Inferior parietal cortex (tissue), 1 donor: ENCODE data around the gene SOX6.
"Not testable (repeated sequence)": the region's sequence is repeated elsewhere in the genome, so short reads cannot be mapped to it uniquely, and the experiment has no call there.

Experiments
- DNase-seq: peaks from one replicate; pipeline ENCODE4 v3.0.0-alpha.2; 2016; ENCODE audit errors: extremely low spot score

SOX6 gene

GRCh38 chr11:16356057-16356760 lies at the start of gene SOX6:
Gene SOX6 (minus strand): TSS chr11:16356546. CDS start chr11:16341248, 15,298 bp downstream.
- DNase-seq, result no peak

DNA sequence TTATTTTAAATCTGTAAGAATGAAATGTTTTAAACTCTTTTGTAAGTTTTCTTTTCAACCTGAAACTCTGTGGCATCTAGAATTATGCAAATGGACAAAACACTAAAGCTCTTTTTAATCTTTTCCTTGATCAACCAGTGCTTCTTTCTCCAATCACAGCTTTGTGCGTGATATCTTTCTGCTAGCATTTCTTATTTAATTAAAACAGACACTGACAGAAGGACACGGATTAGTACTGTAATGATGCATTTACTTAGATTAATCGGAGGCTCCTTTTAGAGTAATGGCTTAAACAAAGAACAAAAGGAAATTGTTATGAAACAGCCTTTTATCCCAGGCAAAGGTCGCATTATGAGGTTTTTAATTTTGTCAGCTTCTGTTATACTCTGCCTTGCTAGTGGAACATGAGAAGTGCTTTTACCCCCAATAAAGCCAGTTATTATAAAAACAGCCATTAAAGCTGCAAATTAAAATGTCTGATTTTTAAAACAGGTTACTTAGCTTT lies 48.5 kb upstream of the SOX6 start:
- DNase-seq, result no peak

DNA sequence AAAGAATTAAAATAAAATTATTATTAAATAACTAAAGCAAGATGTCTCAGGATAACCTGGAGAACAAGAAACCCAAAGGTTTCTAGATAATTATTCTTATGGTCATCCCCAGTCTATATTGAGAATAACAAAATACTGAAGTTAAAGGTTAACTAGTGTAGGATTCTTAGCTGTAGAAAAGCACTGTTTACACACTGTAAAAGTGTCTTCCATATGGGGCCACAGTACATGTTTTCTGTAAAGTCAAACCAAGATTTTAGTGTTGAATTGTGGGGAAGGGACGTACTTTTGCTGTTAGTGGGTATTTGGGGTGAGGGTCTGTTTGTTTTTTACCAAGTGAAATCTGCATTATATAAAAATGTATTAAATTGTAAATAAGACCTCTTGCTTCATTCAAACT lies 47.5 kb upstream of the SOX6 start:
- no peak for DNase-seq

DNA sequence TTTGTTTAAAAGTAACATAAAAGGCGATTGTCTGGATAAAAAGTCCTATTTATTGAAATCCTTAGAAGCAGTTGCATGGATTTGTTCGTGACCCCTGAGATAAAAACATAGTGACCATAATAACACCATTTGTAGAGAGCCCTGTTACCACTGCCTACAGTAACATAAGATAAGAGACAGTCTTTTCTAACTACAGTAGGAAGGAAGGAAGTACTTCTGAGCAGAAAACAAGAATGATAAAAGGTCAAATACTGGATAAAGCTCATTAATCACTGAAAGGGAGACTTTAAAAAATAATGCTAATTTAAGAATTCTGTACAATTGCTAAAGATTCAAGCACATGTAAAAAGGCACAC lies 47.1 kb upstream of the SOX6 start:
- no peak for DNase-seq

- peak; percentile 74 for DNase-seq
These were observed 46.5 kb upstream of the SOX6 start for GRCh38 chr11:16402654-16403447.

DNA sequence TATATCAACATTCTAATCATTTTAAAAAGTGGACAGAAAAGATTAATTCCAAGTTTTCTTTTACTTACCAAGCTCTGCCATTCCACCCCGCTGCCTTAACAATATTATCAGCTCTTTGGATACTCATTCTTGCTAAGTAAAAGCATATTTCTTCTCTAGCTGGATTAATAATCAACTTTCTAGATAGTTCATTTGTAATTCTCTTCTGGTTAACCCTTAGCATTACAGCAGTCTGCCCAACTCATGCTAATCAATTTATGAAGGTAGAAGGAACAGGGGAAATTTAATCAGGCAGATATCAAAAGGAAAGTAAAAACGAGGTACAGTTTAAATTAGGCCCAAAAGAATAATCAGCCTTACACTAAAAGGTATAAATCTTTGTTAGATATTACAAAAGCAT lies 41.0 kb upstream of the SOX6 start:
- no peak for DNase-seq

DNA sequence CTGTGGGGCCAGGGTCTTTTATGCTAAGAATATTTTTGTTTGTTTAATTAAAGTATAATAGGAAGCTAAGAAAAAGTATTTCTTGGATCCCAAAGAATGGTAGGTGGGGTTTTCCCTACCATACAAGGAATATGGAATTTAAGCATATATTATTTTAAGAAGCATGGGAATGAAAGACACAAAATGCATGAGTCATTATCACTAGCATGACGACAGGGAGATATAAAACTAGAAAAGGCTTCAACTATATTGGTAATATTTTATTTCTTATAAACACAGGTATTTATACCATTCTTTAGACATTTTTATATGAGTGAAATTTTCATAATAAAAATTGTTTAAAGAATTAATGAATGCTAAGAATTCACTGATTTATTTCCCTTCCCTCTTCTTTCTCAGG lies 39.3 kb upstream of the SOX6 start:
- no peak for DNase-seq

DNA sequence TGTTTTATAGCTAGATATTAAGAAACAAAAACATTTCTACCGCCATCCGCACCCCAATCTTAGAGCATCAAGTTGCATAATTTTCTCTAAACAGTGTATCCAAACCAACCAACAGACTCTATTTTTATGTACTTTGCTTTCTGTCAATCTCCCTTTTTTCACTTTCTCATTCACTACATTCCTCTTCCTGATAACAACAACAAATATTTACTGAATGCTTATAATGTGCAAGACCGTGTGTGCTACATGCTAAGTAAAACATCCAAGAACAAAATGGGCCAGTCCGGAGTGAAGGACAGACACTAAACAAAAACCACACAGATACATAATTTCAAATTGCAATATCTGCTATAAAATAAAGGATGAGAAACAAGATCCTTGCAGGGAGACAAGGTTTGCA lies 38.6 kb upstream of the SOX6 start:
- no peak for DNase-seq

- no peak for DNase-seq
These were observed 37.0 kb upstream of the SOX6 start for GRCh38 chr11:16393340-16393739.

- DNase-seq, result no peak
These were observed 36.3 kb upstream of the SOX6 start for GRCh38 chr11:16392616-16393015.

DNA sequence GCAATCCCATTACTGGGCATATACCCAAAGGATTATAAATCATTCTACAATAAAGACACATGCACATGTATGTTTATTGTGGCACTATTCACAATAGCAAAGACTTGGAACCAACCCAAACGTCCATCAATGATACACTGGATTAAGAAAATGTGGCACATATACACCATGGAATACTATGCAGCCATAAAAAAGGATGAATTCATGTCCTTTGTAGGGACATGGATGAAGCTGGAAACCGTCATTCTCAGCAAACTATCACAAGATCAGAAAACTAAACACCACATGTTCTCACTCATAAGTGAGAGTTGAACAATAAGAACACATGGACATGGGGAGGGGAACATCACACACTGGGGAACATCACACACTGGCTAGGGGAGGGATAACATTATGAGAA lies 34.5 kb upstream of the SOX6 start:
- not testable (repeated sequence) for DNase-seq

DNA sequence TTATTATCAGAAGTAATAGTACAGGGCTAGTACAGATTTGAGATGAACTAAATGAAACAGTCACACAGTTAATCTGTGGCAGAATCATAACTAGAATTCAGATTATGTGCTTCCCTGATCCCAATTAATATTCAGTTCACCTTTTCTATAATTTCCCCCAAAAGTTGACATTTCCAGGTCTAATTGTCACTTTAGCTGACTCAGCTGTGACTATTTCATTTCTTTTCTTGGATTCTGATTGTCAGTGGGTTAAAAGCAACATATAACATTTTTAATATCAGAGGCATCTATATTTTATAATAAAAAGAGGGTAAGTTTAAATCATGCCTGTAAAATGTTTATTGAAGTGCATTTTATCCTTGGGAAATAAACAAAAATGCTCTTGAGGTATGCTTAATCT lies 28.8 kb upstream of the SOX6 start:
- DNase-seq, result no peak

DNA sequence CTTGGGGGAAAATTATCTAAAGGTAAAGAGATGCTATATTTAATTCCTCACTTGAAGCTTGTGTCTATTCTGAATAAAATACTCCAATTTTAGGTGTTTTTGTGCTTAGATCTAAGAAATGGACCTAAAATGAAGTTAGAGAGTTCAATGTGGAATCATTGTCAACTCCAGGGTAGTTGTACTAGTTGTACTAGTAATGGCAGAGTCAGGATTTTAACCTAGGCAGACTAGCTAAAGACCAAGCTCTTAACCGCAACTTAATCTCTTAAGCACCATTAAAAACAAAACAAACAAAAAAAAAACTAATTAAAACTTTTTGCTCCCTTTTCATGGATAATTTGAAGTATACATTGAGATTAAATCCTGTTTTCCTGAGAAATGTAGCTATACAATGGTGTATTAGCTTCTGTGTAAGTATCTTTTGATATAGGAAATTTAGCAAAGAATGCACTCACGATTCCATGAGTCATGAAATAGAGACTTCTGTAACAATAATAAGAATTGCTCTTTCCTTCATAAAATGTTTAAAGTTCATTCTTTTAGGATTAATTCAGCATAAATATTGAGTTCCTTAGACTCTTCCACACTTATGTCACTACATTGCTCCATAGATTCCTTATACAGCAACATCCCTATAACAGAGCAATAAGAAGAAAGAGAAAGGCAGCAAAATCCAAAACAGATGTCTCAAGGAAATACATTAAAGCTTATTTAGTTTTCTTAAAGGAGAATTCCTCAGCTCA lies 26.5 kb upstream of the SOX6 start:
- no peak for DNase-seq

DNA sequence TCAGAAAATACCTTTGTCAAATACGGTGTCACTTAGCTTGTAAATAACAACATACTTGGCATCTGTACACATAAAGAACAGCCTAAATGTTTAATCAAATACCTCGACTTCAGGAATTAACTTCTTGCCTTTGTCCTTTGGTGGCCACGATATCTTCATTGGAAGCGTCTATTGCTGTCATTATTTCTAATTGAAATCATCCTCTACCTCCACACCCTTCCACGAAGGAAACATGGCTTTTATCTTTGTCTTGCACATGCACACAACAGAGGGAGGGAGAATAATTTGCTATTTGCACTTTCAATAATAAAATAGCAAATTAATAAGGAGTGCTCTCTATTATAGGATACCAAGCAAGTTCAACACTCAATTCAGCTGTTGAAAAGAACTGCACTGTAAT lies 25.8 kb upstream of the SOX6 start:
- no peak for DNase-seq

DNA sequence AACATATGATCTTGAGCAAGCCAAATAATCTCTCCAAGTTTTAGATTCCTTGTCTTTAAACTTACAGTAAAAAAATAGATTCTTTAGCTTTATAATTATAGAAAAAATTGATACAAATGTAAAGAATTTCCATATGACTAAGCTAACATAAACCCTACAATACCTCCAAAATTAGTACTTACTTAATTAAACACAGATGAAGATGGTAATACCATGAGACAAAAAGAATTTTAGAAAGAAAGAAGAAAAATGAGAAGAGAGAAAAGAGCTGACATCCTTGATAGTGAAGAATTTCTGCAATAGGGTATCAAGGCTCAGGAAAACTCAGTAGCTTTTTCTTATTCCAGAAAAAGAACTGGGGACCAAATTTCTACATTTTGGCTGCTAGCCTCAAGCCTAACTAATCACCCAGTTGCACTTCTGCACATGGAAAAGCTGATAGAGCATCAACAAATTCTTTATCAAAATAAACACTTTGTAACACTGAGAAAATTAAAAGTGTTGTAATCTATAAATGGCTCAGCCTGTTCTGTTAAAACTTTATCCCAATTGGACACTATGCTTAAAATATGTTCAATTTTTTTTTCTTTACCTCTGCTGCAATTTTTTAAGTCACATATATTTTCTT lies 24.7 kb upstream of the SOX6 start:
- DNase-seq, result no peak

GRCh38 chr11:16378906-16379305 lies 22.6 kb upstream of the SOX6 start:
- DNase-seq, result no peak

- no peak for DNase-seq
These were observed 21.4 kb upstream of the SOX6 start for GRCh38 chr11:16377746-16378145.

- DNase-seq, result not testable (repeated sequence)
These were observed 19.3 kb upstream of the SOX6 start for GRCh38 chr11:16375664-16376063.

DNA sequence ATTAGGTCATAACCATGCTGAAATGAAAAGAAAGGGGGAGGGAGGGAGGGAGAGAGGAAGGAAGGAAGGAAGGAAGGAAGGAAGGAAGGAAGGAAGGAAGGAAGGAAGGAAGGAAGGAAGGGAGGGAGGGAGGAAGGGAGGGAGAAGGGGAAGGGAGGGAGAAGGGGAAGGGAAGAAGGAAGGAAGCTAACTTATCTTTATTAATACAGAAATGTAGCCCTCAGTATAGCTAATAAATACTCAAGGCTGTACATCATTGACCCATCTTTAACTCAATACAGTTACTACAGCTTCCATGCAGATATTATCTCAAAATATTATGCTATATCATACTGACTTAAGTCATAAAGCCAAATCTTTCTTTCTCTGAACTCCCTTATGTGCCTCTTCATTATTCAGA lies 17.4 kb upstream of the SOX6 start:
- DNase-seq, result no peak

GRCh38 chr11:16372355-16372754 lies 16.0 kb upstream of the SOX6 start:
- no peak for DNase-seq

DNA sequence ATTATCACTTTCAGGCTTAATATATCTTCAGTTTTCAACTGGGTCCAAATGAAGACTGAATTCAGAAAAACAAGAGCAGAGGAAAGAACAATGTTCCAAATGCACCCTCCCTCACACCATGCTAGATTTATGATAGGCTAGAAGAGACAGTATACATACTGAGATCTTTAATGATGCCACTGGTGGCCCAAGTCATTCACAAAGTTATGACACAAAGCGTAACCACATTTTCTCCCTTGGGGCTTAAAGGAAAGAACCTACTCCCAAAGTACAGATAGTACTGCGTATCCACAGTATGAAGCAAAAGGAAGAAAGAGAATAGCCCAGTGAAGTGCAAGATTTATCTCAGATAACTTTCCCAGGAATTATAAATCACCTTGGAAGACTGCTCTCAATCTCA lies 10.9 kb upstream of the SOX6 start:
- no peak for DNase-seq

GRCh38 chr11:16365581-16366228 lies 9.4 kb upstream of the SOX6 start:
- DNase-seq, result no peak
